ENCODE data around the gene BARX2. TPM values are rescaled to one million over a fixed set of nuclear protein-coding genes. Genes with fewer than 3 reads are reported as not detected.
"Not testable (repeated sequence)": the region's sequence is repeated elsewhere in the genome, so short reads cannot be mapped to it uniquely, and the experiment has no call there.

BARX2 gene, protein sequence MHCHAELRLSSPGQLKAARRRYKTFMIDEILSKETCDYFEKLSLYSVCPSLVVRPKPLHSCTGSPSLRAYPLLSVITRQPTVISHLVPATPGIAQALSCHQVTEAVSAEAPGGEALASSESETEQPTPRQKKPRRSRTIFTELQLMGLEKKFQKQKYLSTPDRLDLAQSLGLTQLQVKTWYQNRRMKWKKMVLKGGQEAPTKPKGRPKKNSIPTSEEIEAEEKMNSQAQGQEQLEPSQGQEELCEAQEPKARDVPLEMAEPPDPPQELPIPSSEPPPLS
- polyA plus RNA-seq (2012; ENCODE audit: low read depth, missing spikeins), result not detected

DNA sequence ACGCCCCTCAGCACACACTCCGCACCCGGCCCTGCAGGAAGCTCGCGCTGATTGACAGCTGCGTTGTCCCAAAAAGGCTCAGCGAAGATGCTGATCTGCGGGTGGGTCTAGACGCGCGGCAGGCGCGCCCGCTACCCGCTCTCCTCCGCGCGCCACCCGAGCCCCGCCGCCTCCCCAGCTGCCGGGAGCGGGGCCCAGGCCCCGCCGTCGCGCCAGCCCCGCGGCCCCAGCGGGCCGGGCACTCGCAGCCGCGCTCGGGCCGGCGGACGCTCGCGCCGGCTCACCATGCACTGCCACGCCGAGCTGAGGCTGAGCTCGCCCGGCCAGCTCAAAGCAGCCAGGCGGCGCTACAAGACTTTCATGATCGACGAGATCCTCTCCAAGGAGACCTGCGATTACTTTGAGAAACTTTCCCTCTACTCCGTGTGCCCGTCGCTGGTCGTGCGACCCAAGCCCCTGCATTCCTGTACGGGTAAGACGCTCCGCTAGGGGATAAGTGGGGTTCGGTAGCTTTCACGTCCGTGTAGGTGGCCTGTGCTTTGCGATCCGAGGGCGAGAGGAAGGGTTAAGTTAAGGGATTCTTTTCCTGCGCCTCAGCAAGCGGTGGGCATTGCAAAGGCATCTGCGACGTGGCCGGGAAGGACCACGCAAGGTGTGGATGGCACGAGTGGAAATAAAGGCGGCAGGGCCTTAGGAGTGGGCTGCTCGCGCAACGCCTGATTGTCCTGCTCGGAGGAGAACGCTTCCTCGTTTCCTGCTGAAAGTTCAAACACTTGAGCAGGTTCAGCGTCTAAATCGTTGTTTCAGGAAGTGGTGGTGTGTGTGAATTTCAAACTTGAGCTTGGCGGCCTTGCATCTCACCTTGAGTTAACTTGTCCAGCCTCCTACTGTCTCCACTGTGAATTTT lies at the start of gene BARX2:
BARX2 (plus strand) TSS at position 98 of the 907 bp plus-strand sequence; CDS start at position 286, 188 bp downstream.
- FAIRE-seq (no peak), DNase-seq (ENCODE audit: insufficient read length, low spot score) (no peak)
- TF ChIP-seq PAX5 (IDR thresholded peaks at IDR 0.05; ENCODE audit: insufficient read depth, low read length, severe bottlenecking), result no peak
- no peak for TF ChIP-seq TAF1 (IDR thresholded peaks at IDR 0.05; ENCODE audit: low read depth, low read length)
- no peak for TF ChIP-seq POLR2A (IDR thresholded peaks at IDR 0.05; ENCODE audit: low read depth, low read length)
- TF ChIP-seq SPI1 (IDR thresholded peaks at IDR 0.05; ENCODE audit: low read depth, low read length), result no peak
- no peak for TF ChIP-seq POLR2AphosphoS5 (IDR thresholded peaks at IDR 0.05; ENCODE audit: low read depth, low read length)
- TF ChIP-seq POU2F2 (IDR thresholded peaks at IDR 0.05; ENCODE audit: low read depth, low read length), result no peak

DNA sequence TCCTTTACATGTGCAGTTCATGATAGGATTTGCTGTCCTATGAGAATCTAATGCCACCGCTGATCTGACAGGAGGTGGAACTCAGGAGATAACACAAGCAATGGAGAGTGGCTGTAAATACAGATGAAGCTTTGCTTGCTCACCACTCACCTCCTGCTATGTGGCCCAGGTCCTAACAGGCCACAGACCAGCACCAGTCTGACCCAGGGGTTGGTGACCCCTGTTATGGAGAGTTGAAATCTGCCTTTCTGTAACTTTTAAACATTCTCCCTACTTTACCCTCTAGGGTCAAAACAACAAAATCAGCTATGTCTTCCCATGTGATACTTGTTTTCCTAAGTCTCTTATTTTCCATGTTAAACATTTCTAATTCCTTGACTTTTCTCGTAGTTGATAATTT lies 48.7 kb upstream of the BARX2 start:
- no peak for FAIRE-seq
- no peak for TF ChIP-seq POLR2A (IDR thresholded peaks at IDR 0.05; ENCODE audit: low read depth, low read length)
- DNase-seq (ENCODE audit: insufficient read length, low spot score), result no peak

DNA sequence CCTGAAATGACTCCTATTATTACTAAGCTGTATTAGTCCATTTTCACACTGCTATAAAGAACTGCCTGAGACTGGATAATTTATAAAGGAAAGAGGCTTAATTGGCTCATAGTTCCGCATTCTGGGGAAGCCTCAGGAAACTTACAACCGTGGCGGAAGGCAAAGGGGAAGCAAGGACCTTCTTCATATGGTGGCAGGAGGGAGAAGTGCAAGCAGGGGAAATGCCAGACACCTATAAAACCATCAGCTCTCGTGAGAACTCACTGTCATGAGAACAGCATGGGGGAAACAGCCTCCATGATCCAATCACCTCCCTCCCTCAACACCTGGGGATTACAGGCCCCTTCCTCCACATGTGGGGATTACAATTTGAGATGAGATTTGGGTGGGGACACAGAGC lies 47.9 kb upstream of the BARX2 start:
- FAIRE-seq; DNase-seq (ENCODE audit: insufficient read length, low spot score): not testable (repeated sequence)

DNA sequence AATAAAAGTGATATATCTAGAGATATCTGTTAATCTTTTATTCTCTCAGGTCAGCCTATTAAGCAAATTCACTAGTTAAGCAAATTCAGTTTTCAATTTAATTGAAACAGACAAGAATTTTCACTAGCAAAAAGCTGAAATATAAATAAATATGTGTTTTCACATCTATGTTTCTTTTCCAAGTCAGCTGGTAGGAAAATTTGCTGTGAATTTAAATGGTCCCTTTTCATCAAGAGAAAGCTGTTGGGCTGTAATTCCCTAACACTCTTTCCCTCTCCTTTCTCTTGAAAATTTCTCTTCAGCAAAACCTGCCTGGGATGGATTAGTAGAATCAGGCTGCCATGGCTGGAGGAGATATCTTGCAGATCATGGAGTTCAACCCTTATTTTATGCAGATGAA lies 46.9 kb upstream of the BARX2 start:
- DNase-seq (ENCODE audit: insufficient read length, low spot score) (no peak), FAIRE-seq (no peak)
- TF ChIP-seq POLR2AphosphoS5 (IDR thresholded peaks at IDR 0.05; ENCODE audit: low read depth, low read length) (no peak), SPI1 (IDR thresholded peaks at IDR 0.05; ENCODE audit: low read depth, low read length) (no peak), POLR2A (IDR thresholded peaks at IDR 0.05; ENCODE audit: low read depth, low read length) (no peak), TAF1 (IDR thresholded peaks at IDR 0.05; ENCODE audit: low read depth, low read length) (no peak), POU2F2 (IDR thresholded peaks at IDR 0.05; ENCODE audit: low read depth, low read length) (no peak), PAX5 (IDR thresholded peaks at IDR 0.05; ENCODE audit: insufficient read depth, low read length, severe bottlenecking) (no peak)

DNA sequence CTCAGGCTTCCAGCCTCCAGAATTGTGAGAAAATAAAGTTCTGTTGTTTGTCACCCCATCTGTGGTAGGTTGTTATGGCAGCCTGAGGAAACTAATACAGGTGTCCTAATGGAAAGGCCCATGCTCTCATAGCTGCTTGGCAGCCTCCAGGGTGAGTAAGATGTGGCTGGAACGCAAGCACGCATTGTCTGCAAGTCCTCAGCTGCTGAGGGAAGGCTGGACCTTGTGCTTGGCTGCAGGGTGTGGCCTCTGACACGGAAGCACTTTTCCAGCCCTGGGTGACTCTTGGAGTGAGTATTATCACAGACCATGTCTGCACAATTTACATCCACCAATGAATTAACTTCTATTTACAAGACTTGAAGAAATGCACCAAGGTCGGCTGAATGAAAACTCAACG lies 44.4 kb upstream of the BARX2 start:
- no peak for FAIRE-seq
- DNase-seq (ENCODE audit: insufficient read length, low spot score), result no peak
- no peak for TF ChIP-seq POLR2A (IDR thresholded peaks at IDR 0.05; ENCODE audit: low read depth, low read length)
- no peak for TF ChIP-seq POLR2AphosphoS5 (IDR thresholded peaks at IDR 0.05; ENCODE audit: low read depth, low read length)
- no peak for TF ChIP-seq SPI1 (IDR thresholded peaks at IDR 0.05; ENCODE audit: low read depth, low read length)
- no peak for TF ChIP-seq POU2F2 (IDR thresholded peaks at IDR 0.05; ENCODE audit: low read depth, low read length)
- no peak for TF ChIP-seq PAX5 (IDR thresholded peaks at IDR 0.05; ENCODE audit: insufficient read depth, low read length, severe bottlenecking)
- TF ChIP-seq TAF1 (IDR thresholded peaks at IDR 0.05; ENCODE audit: low read depth, low read length), result no peak

DNA sequence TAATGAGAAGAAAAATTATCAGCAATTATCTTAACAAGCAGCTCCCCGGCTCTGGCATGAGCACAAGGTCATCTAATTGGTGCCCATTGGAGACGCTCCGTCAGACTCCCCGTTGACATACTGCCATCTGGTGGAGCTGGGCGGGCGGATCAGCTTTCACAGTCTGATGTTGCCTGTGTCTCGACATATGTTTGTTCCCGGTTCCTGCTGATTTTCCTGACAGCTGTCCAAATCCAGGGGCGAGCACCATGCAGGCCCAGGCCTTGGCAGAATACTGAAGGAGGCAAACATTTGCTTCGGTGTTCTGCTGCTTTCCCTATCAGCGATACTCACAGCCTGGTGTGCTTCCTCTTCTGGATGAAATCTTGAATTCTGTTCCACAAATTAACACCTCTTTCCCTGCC lies 43.8 kb upstream of the BARX2 start:
- DNase-seq (ENCODE audit: insufficient read length, low spot score) (peak; percentile 32), FAIRE-seq (peak; percentile 73)
- TF ChIP-seq TAF1 (IDR thresholded peaks at IDR 0.05; ENCODE audit: low read depth, low read length), result no peak
- no peak for TF ChIP-seq POU2F2 (IDR thresholded peaks at IDR 0.05; ENCODE audit: low read depth, low read length)
- TF ChIP-seq PAX5 (IDR thresholded peaks at IDR 0.05; ENCODE audit: insufficient read depth, low read length, severe bottlenecking), result no peak

DNA sequence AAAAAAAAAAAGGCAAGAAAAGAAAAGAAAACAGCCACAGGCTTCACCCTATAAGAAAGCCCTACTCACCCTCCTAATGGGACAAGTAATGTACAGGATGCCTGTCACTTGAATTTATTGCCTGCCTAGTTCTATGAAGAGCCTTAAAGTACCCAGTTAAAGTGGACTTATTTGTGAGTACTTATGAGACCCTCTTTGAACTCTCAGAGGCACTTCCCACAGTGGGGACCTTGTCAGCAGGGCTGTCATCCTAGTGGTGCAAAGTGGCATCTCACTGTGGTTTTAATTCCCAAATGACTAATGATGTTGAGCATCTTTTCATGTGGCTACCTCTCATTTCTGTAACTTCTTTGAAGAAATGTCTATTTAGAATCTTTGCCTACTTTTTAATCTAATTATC lies 41.8 kb upstream of the BARX2 start:
- FAIRE-seq (no peak), DNase-seq (ENCODE audit: insufficient read length, low spot score) (no peak)
- TF ChIP-seq POLR2AphosphoS5 (IDR thresholded peaks at IDR 0.05; ENCODE audit: low read depth, low read length) (no peak), PAX5 (IDR thresholded peaks at IDR 0.05; ENCODE audit: insufficient read depth, low read length, severe bottlenecking) (no peak), POU2F2 (IDR thresholded peaks at IDR 0.05; ENCODE audit: low read depth, low read length) (no peak)

DNA sequence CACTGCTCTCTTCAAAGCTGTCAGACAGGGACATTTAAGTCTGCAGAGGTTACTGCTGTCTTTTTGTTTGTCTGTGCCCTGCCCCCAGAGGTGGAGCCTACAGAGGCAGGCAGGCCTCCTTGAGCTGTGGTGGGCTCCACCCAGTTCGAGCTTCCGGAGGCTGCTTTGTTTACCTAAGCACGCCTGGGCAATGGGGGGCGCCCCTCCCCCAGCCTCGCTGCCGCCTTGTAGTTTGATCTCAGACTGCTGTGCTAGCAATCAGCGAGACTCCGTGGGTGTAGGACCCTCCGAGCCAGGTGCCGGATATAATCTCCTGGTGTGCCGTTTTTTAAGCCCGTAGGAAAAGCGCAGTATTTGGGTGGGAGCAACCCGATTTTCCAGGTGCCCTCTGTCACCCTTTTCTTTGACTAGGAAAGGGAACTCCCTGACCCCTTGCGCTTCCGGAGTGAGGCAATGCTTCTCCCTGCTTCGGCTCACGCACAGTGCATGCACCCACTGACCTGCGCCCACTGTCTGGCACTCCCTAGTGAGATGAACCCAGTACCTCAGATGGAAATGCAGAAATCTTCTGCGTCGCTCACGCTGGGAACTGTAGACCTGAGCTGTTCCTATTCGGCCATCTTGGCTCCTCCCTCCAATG lies 31.2 kb upstream of the BARX2 start:
- not testable (repeated sequence) for FAIRE-seq

DNA sequence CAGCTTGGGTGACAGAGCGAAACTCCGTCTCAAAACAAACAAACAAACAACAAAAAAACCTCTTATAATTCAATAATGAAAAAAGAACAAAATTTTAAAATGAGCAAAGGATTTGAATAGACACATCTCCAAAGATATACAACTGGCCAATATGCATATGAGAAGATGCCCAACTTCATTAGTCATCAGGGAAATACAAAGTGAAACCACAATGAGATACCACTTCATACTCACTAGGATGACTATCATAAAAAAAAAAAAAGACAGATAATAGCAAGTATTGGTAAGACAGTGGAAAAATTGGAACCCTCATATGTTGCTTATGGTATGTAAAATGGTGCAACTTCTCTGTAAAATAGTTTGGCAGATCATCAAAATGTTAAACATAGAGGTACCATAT lies 28.7 kb upstream of the BARX2 start:
- FAIRE-seq (no peak), DNase-seq (ENCODE audit: insufficient read length, low spot score) (no peak)
- TF ChIP-seq POLR2A (IDR thresholded peaks at IDR 0.05; ENCODE audit: low read depth, low read length), result no peak
- no peak for TF ChIP-seq POLR2AphosphoS5 (IDR thresholded peaks at IDR 0.05; ENCODE audit: low read depth, low read length)
- no peak for TF ChIP-seq TAF1 (IDR thresholded peaks at IDR 0.05; ENCODE audit: low read depth, low read length)
- TF ChIP-seq POU2F2 (IDR thresholded peaks at IDR 0.05; ENCODE audit: low read depth, low read length), result no peak
- no peak for TF ChIP-seq PAX5 (IDR thresholded peaks at IDR 0.05; ENCODE audit: insufficient read depth, low read length, severe bottlenecking)
- no peak for TF ChIP-seq SPI1 (IDR thresholded peaks at IDR 0.05; ENCODE audit: low read depth, low read length)

More for the DNA sequence above, 31.2 kb upstream of the BARX2 start:
- DNase-seq (ENCODE audit: insufficient read length, low spot score), result not testable (repeated sequence)

DNA sequence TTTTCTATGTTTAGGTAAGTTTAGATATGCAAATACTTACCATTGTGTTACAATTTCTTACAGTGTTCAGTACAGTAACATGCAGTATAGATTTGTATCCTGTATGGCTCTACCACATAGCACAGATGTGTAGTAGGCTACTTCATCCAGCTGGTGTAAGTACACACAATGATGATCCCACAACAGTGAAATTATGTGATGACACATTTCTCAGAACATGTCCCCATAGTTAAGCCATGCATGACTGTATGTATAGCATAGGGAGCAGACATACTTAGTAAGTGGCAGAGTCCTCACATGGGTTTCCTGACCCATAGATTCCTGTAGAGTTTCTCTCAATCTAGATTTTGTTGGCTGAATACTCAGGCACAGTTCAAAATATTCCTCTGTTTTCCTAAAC lies 26.8 kb upstream of the BARX2 start:
- DNase-seq (ENCODE audit: insufficient read length, low spot score) (no peak), FAIRE-seq (no peak)
- TF ChIP-seq POLR2AphosphoS5 (IDR thresholded peaks at IDR 0.05; ENCODE audit: low read depth, low read length) (no peak), SPI1 (IDR thresholded peaks at IDR 0.05; ENCODE audit: low read depth, low read length) (no peak), POLR2A (IDR thresholded peaks at IDR 0.05; ENCODE audit: low read depth, low read length) (no peak), POU2F2 (IDR thresholded peaks at IDR 0.05; ENCODE audit: low read depth, low read length) (no peak), PAX5 (IDR thresholded peaks at IDR 0.05; ENCODE audit: insufficient read depth, low read length, severe bottlenecking) (no peak), TAF1 (IDR thresholded peaks at IDR 0.05; ENCODE audit: low read depth, low read length) (no peak)

Measured in GM12891 (cell line).